Inferior parietal cortex (tissue), 1 donor: ENCODE results near the gene PSMB4.
"Not testable (repeated sequence)": the region's sequence is repeated elsewhere in the genome, so short reads cannot be mapped to it uniquely, and the experiment has no call there.

Experiments used
- DNase-seq: peaks from one replicate; pipeline ENCODE4 v3.0.0-alpha.2; 2016; ENCODE audit errors: extremely low spot score

Gene PSMB4

DNA sequence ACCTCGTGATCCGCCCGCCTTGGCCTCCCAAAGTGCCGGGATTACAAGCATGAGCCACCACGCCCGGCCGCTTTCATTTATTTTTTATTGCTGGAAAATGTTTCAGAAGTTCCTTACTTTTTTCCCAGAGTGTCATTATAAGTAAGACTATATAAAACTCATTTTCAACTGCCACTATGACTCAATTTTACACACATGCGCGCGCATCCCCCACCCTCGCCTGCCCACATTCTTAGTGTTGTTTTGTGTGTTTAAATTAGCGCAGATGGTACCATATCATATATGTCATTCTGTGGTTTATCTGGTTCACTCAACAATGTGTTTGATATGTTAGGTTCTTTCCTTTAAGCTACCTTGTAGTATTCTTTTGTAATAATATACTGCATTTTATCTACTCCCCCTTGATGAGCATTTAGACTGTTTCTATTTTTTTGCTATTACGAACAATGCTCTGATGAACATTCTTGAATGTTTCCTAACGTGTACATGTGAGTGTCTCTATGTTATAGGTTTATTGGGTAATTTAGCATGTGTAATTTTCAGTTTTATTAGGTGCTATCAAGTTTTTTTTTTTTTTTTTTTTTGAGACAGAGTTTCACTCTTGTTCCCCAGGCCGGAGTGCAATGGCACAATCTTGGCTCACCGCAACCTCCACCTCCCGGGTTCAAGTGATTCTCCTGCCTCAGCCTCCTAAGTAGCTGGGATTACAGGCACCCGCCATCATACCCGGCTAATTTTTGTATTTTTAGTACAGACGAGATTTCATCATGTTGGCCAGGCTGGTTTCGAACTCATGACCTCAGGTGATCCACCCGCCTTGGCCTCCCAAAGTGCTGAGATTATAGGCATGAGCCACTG is 8.9 kb upstream of the PSMB4 start:
- not testable (repeated sequence) for DNase-seq

DNA sequence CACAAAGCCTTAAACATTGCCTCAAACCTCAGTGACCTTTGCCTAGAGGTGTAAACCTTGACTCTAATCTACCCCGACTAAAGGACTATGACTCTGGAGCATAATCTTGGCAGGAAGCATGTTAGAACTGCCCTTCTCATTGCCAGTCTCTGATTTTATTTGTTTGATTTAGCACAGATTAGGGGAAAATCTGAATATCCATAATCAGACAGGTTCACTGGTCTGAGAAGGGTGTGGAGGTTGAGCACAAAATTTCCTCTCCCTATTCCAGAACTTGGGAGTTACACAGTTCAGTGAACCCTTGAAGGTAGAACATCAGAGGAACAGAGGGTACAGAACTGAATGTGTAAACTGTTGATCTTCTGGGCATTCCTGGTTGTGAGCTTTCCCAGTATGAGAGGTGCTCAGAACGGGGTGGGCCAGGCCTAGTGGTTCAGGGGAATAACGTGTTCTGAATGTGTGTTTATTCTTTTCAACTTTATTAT is 8.3 kb upstream of the PSMB4 start:
- no peak for DNase-seq

DNA sequence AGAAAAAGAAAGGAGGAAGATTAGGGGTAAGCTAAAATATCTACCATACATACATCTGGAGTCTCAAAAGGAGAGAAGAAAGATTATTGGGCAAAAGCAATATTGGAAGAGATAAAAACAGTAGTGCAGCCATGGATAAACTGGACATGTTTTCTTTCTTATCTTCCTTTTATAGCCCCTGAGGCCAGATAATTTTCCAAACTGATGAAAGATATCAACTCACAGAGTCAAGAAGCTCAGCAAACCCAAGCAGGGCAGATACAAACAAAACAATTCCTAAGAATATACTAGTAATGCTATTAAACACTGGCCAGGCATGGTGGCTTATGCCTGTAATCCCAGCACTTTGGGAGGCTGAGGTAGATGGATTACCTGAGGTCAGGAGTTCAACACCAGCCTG is 5.8 kb upstream of the PSMB4 start:
- DNase-seq = no peak

DNA sequence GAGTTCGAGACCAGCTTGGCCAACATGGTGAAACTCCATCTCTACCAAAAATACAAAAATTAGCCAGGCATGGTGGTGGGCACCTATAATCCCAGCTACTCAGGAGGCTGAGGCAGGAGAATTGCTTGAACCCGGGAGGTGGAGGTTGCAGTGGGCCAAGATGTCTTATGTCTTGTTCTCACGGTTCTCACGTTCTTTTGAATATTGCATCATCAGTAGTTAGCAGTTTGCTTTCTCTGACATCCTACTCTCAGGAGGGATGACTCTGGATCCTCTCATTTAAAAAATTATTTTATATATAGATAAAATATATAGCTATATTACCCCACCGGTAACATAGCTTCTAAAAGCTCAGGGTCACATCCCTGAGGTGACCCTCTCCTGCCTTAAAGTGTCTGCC is 3.1 kb upstream of the PSMB4 start:
- not testable (repeated sequence) for DNase-seq

DNA sequence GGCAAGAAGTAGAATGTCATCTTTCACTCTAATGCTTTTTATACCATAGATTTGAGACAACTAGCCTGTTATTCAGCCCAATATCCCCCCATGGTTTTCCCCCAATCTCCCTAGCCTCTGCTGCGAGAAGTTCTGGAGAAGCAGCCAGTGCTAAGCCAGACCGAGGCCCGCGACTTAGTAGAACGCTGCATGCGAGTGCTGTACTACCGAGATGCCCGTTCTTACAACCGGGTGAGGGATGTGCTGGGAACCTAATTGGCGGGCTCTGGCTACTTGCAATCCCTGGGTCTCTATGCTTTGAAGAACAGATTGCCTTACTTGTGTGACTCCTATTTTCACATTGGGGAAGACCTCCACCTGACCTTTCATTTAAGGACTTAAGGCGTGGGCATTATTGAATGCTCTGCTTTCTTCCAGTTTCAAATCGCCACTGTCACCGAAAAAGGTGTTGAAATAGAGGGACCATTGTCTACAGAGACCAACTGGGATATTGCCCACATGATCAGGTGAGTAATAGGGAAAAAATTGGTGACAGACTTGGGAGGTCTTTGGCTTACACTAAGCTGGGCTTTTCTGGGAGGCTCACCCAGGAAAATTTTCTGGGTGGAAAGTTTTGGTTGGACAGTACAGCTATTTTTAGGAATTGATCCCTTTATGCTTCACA is 1.9 kb downstream of the PSMB4 start:
- no peak for DNase-seq

DNA sequence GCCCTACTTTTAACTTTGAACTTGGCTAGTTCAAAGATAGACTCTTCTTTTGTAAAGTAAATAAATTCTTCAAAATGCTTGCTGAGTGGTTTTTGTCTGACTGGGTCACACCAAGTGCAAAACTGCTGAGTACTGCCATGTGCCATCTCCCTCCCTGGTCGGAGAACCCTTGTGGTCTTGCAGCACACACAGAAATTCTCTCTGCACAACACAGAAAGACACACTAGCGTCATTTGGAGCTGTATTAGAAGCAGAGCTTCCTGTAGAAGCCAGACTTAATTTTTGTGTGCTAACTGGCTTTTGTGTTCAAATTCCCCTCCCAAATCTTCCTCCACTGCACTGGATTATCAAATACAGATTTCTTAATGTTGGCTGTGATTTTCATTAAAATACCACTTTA is 2.5 kb downstream of the PSMB4 start:
- DNase-seq = no peak

DNA sequence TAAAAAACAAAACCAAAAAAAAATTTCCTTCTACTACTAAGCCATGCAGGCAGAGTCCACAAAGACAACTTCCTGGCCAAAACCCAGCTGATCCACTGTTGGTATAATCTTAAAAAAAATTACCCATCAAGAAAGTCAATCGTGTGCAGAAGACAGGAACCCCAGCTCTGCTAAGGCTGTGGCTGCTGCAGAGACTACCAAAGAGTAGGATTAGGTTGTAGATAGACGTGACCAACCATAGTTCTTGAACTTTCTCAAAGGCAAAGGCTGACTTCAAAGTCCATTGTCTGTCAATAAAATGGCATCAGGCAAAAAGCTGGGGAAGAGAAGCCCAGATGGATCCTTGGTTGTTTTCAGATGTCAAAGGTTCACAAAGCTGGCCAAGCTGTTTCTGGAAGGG is 3.4 kb downstream of the PSMB4 start:
- DNase-seq = no peak

DNA sequence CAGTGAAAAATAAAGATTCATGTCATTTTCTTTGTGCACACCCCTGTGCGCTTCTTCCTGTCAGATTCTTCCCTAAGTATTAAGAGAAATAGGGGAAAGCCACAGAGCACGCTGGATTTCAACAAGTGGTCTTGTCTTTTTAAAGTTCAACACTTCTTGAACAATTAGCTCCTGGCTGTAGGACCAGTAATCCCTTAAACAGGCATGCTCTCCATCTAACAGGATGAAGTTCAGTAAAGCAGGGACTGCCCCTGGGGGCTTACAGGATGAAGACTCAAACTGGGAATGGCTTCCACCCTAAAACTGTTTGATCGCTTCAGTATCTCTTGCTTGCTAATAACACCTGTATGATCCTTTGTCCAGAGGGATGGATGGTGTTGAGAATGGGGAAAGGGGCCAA is 4.2 kb downstream of the PSMB4 start:
- no peak for DNase-seq

DNA sequence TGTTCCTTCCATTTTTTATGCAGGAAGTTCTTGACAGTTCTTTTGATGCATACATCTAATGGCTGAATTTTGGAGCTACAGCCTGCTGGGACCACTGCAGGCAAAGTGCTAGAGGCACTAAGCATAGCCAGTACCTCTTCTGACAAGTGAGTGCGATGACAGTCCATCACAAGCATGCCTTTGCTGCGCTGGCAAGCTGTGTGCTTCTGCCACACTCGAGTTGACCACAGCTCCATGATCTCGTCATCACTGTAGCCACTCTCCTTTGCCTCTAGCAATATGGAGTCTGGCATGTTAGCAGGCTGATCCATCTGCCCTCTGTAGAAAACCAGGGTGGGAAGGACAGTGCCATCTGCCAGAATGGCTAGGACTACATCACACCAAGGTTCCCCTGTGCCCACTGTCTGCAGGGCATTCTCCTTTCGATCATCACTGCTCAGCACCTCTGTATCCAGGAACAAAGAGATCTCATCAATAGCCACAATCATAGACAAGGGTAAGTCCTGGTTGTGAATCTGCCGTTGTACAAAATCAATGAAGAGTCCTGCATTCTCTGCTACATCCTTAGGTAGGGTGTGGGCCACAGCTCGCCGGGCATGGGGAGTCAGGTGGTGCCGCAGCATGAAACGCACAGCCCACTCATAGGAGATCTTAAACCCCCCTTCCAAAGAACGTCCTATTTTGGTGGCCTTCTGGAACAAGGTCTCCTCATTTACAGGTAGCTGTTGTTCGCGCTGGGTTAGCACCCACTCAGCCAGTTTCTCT is 6.0 kb downstream of the PSMB4 start:
- no peak for DNase-seq

DNA sequence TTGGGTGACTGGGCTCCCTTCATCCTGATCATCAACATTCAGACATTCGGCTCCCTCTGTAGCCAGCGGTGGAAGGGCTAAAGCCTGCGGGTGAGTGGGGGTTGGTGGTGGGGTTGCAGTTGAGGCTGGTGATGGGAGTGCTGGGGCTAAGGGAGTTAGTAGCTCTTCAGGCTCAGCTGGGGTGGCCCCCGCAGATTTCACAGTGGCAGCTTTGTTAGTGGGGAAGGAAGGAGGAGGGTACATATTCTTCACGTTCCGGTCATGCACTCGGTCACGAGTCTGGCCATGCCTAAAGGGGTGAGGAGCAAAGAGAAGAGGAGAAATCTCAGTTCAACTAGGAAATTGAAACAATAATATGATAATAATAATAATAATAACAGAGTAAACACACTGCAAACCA is 6.8 kb downstream of the PSMB4 start:
- no peak for DNase-seq

DNA sequence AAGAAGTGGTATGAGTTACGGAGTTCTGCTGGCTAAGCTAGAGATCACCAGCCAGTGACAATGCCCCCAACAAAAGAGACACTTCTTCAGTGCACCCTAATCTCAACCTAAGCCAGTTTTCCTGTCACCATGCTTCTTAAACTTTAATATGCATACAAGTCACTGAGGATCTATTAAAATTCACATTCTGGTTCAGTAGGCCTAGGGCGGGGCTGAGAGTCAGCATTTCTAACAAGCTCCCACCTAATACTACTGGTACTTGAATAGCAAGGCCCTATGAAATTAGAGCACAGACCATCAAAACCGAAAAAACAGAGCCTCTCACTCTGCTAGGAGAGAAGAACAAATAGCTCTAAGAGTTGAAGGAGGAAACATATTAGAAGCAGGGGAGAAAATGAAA is 7.9 kb downstream of the PSMB4 start:
- no peak for DNase-seq

DNA sequence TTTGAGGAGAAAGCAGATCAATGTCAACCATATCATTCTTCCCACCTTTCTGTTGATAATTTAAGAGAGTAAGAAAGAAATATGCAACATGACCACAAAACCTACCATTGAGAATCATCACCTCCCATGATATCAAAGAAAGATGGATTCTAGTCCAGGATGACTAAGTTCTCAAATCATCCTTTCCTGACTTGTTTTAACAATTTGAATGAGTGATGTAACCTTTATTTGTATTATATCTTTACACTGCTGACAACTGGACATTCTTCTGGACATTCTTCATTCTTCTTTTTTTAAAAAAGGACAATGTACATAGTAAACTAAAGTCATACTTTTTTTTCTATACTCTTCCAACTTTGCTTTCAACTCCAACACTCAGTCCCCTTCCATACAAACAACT is 9.5 kb downstream of the PSMB4 start:
- no peak for DNase-seq

DNA sequence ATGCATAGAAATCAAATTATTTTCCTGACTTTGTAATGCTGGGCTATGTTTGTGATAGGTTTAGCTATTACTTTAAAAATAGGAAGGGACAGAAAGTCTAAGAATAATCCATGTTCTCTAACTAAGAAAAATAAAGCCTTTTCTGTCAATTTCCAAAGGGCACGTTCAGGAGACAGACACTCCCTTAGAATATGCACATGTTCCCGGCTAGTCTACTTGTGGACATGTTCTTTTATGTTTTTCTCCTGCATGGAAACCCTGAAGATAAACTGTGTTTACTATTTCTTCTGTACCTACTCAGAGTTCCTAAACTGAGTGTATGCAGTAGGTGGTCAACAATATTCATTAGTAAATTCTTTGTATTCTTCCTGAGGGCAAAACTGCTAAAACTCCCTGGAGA is 12.5 kb downstream of the PSMB4 start:
- no peak for DNase-seq

DNA sequence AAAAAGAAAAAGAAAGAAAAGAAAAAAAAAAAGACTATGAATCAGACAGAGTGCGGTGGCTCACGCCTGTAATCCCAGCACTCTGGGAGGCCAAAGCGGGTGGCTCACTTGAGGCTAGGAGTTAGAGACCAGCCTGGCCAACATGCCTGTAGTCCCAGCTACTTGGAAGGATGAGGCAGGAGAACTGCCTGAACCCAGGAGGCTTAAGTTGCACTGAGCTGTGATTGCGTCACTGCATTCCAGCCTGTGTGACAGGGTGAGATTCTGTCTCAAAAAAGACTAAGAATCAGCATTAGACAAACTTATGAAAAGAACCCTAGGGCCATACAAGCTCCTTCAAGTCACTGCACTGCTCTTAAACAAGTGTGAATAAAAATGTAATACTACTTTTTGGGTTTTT is 16.9 kb downstream of the PSMB4 start:
- no peak for DNase-seq

DNA sequence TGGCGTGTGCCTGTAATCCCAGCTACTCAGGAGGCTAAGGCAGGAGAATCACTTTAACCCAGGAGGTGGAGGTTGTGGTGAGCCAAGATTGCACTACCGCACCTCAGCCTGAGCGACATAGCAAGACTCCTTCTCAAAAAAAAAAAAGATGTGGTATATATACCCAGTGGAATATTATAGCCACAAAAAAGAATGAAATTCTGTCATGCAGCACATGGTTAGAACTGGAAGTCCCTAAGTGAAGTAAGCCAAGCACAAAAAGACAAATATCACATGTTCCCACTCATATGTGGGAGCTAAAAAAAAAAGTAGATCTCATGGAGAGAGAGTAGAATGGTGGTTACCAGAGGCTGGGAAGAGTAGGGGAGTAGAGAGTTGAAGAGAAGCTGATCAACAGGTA is 18.7 kb downstream of the PSMB4 start:
- DNase-seq = peak; percentile 15

DNA sequence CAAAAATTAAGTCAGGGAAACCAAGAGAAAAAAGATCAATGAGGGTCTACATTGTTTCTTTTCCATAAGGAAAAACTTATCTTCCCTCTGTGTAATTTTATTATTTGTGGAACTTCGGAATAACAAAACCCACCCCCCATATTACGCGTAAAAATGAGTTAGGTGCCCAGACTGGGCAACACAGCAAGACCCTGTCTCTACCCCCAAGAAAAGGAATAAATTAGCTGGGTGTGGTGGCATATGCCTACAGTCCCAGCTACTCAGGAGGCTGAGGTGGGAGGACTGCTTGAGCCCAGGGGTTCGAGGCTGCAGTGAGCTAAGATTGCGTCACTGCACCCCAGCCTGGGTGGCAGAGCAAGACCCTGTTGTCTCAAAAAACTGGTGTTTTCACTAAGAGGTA is 20.4 kb downstream of the PSMB4 start:
- no peak for DNase-seq

DNA sequence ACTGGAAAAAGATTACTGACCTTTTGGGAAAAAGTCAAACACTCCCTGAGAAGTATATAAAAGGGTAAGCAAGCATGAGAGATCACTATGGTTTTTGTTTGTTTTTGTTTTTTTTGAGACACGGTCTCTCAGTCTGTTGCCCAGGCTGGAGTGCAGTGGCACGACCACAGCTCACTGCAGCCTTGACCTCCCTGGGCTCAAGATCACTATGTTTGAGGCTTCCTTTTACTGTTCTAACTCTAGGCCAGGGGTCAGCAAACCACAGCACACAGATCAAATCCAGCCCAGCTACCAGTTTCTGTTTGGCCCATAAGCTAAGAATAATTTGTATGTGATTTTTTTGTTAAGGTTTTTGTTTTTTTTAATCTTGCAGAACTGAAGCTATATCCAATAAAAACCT is 25.7 kb downstream of the PSMB4 start:
- DNase-seq = no peak

DNA sequence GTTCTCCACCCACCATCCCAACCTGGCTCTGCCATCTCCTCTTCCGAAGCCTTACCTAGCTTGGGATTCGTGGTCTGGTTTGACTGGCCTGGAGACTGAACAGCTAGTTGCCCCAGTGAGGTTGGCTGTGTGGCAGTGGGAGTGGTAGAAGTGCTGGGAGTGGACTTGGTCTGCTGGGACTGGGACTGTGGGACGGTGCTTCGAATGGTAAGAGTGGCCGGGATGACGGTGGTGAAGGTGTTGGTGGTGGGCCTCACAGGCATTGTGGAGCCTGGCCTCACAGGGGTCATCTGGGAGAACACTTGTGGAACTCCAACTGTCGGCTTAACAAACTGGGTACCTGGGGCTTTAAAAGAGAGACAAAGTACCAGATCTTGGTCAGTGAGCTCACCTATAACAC is 28.7 kb downstream of the PSMB4 start:
- no peak for DNase-seq

DNA sequence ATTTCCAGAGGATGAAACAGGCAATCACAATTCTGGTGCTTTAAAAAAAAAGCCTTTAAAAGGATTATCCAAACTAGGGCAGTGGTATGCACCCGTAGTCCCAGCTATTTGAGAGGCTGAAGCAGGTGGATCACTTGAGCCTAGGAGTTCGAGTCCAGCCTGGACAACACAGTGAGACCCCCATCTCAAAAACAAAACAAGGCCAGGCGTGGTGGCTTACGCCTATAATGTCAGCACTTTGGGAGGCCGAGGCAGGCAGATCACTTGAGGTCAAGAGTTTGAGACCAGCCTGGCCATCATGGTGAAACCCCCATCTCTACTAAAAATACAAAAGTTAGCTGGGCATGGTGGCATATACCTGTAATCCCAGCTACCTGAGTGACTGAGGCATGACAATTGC is 34.5 kb downstream of the PSMB4 start:
- DNase-seq = not testable (repeated sequence)

DNA sequence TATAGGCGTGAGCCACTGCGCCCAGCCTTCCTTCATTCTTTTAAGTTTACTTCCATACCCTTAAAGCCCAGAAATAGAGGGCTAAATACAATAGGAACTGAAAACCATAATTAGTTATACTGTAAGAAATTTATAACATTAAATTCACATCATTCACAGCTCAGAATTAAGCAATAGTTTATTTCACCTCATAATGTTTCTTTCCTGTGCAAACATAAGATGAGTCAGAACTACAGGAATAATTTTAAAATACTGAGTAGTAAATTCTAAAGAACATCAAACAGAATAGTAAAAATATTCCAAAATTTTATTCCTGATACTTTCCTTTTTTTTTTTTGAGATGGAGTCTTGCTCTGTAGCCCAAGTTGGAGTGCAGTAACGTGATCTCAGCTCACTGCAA is 35.8 kb downstream of the PSMB4 start:
- DNase-seq = no peak

DNA sequence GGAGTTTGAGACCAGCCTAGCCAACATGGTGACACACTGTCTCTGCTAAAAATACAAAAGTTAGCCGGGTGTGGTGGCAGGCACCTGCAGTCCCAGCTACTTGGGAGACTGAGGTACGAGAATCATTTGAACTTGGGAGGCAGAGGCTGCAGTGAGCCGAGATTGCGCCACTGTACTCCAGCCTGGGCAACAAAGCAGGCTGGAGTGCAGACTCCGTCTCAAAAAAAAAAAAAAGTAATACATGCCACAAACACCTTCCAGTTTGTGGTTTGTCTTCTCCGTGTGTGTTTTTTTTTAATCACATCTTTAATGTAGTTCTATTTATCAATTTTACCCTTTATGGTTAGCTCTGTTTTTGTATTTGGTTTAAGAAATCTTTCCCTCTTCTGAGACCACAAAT is 37.6 kb downstream of the PSMB4 start:
- DNase-seq = no peak

DNA sequence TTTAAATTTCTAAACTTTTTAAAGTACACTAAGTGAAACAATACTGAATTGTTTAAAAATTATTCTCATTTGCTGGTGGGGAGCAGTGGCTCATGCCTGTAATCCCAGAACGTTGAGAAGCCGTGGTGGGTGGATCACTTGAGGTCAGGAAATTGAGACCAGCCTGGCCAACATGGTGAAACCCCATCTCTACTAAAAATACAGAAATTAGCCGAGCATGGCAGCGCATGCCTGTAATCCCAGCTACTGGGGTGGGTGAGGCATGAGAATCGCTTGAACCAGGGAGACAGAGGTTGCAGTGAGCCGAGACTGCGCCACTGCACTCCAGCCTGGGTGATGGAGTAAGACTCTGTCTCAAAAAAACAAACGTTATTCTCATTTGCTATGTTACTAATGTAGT is 38.0 kb downstream of the PSMB4 start:
- DNase-seq = not testable (repeated sequence)
